GM18505 (cell line): ENCODE results near the gene TRIM16.
"Not testable (repeated sequence)": the region's sequence is repeated elsewhere in the genome, so short reads cannot be mapped to it uniquely, and the experiment has no call there.

Experiments
- ATAC-seq: cut with Tn5 transposase; IDR thresholded peaks from one replicate; pipeline ENCODE4 v1.9.1; 2021; ENCODE audit not compliant: unreplicated experiment
- POLR2A ChIP-seq: IDR thresholded peaks from 4 replicates; pipeline ENCODE4 v1.6.1; 2011; ENCODE audit warnings: borderline replicate concordance; ENCODE audit not compliant: insufficient read depth, insufficient read length; ENCODE audit errors: extremely low read depth

TRIM16 gene

DNA sequence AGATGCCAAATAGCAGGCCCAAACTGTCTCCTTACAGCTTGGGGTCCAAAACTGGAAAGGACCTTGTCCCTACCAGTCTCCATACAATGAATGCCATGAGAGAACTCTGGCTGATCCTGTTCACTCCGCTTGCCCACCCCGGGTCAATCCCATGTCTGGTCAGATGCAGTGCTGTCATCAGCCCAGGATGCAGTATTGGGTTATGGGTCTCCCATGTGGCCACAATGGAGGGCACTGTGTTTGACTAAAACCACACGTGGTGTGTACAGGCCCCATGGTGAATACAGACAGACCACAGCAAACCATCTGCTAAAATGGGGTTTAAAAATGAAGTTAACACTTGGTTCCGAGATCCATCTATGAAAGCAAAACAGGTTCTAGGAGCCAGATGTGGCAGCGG lies 20.4 kb downstream of the TRIM16 start:
- no peak for ATAC-seq
- TF ChIP-seq POLR2A, result no peak

DNA sequence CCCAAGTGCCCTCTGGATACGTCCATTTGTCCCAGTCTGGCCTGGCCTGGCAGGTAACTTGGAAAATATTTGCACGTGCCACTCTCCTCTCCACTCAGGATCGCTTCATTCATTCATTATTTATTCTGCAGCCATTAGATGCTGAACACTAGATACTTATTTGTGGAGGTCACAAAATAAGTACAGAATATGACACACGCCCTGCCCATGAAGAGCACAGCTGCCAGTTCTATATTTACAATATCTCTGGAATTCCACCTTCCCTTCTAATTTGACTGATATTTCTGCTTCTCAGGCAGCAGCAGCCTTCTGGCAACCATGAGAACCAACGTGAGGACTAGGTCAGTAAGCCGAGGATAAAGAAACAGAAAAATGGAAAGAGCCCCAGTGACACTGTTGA lies 20.9 kb downstream of the TRIM16 start:
- ATAC-seq, result no peak
- TF ChIP-seq POLR2A, result no peak

- TF ChIP-seq POLR2A, result no peak
- ATAC-seq, result no peak
These were observed 21.4 kb downstream of the TRIM16 start for GRCh38 chr17:15662681-15663080.

GRCh38 chr17:15660077-15660476 lies 24.0 kb downstream of the TRIM16 start:
- no peak for ATAC-seq
- no peak for TF ChIP-seq POLR2A

DNA sequence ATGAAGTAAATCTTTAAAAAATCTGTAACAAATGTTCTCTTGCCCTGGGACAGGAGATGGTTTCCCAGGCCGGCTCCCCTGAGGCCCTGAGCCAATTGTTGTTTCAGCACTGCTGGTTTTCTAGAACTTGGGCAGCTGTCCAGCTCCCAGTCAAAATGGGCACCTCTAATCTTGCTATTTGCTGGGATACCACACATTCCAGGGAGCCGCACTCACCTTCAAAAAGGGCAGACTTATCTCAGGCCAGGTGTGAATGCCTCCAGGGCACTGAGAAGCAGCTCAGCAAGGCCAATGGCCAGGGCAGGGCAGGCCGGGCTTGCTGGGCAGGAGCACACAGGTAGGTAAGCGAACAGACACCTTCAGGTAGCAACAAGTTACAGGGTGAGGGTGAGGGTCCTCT lies 24.4 kb downstream of the TRIM16 start:
- ATAC-seq, result no peak
- no peak for TF ChIP-seq POLR2A

GRCh38 chr17:15659236-15659635 lies 24.9 kb downstream of the TRIM16 start:
- no peak for TF ChIP-seq POLR2A
- ATAC-seq, result no peak

DNA sequence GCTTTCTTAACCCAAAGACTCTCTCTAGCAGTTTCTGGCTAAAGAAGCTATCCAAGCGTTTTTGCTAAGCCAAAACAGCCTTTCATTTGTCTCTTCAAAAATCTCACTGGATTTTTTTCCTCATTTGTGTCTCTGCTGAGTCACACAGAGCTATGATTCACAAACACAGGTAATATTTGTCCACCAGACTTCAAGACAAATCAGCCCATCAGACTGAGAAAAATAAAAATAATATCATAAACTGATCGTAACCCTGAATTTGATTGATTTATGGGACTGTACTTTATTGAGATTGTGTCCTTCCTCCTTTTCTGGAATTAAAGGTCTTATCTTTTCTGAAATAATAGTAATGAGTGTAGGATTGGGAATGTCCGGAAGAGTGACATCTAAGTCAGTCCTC lies 25.8 kb downstream of the TRIM16 start:
- no peak for TF ChIP-seq POLR2A
- no peak for ATAC-seq

DNA sequence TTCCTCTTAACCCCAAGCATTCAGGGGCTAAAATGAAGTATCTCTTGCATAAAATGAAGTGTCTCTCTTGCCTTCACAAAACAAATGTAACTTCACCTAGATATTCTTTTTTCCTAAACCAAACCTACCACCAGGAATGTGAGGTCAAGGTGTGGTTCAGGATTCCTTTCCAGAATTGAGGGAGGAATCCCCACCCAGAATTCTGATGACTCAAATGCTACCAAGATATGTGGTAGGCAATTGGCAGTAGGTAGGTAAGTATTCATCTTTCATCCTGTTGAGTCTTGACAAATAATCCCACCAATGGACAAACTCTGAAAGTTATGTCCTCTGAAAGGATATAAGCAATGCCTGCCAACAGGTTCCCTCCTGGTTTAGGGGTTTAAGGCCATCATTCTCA lies 26.2 kb downstream of the TRIM16 start:
- no peak for ATAC-seq
- no peak for TF ChIP-seq POLR2A

DNA sequence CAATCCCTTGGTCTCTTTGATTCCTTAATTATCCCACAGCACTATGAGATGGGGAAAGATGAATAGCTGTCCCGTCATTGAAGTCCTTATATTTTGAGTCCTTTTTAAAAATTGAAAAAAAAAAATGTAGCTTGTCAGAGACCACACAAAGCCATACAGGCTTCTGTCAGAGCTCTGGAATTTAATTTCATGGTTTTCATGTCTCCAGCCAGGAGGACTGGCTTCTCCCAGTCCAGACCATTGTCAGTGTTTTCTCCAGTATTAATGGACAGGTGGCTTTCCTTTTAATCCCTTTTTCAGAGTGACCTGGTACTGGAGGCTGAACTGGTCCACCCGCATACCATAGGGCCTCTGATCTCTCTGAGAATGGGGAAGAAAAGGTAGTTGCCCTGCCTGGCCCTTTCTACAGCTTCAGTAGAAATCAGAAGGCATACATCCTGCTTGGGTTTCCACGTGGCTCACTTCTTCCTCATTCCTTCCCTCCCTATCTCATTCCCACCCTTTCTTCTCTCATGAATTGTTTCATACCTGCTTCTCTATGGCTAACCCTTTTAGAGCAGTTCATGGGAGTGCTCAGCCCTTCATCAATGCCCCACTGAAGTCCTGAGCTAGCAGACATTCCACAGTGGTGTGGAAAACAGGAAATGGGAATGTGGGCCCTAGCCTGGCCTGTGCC lies 29.1 kb downstream of the TRIM16 start:
- no peak for ATAC-seq
- no peak for TF ChIP-seq POLR2A

- not testable (repeated sequence) for ATAC-seq
These were observed 29.7 kb downstream of the TRIM16 start for GRCh38 chr17:15654401-15654800.

- TF ChIP-seq POLR2A, result no peak
- ATAC-seq, result no peak
These were observed 31.2 kb downstream of the TRIM16 start for GRCh38 chr17:15652960-15653359.

DNA sequence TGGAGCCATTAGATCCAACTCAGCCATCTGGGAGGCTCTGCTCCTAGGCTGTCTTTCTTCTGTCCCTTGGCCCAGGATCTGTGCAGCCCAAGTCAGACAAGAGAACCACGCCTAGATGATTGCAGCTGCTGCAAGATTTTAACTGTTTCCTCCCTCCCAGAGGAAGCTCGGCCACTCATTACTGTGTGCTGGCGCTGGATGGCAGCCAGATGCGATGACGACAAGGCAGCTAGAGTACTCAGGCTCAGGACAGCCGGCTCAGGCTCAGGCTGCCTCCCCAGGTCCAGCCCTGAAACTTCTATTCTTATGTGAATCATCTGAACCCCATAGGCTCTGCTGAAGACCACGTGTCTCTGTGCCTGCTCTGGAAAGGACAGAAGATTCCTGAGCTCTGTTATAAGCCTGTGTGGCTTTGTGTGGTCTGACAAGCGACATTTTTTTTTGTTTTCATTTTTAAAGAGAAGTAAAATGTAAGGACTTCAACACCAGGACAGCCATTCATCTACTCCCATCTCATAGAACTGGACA lies 32.5 kb downstream of the TRIM16 start:
- peak; percentile 92 for ATAC-seq
- TF ChIP-seq POLR2A, result no peak

- no peak for ATAC-seq
- TF ChIP-seq POLR2A, result no peak
These were observed 33.1 kb downstream of the TRIM16 start for GRCh38 chr17:15650741-15651582.

DNA sequence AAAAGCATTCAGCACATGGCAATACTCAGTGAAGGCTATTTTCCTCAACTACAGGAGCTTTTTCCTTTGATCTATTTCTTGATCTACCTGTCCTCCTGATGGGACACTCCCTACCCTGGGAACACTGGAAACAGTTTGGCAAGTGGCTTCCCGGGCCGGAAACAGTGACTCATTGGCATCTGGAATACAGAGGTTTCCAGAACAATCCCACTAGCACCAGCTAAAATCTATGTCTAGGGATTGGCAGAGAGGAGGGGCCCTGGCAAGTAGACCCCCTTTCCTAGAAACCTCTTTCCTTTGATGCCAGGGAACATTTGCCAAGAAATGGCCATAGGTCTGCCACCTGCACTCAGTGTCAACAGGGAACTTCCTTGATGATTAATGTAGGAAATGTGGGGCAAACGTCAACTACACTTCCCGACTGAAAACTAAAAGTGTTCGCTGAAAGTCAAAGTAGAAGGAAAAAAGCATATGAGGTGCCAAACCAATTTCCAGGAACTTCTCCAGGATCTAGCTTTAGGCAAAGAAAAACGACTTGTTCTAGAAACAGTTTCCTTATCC lies 34.2 kb downstream of the TRIM16 start:
- ATAC-seq, result no peak
- TF ChIP-seq POLR2A, result no peak

DNA sequence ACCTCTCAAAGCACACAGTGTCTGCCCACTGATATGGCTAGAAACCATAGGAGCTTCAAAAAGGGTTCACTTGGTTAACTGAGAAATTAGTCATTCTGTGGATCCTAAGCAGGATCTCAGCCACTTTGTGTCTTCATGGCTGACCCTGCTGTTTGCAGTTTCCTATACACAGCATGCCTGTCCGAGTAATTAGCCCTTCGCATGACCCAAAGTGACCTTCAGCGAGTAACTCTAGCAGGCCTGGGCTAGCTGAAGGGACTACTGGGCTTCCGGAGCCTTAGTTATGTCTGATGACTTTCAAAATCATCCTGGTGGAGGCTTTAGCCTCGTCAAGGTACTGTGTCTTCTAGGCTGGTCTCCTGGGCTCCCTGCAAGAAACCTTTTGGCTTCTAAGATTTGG lies 35.7 kb downstream of the TRIM16 start:
- TF ChIP-seq POLR2A, result no peak
- ATAC-seq, result no peak

DNA sequence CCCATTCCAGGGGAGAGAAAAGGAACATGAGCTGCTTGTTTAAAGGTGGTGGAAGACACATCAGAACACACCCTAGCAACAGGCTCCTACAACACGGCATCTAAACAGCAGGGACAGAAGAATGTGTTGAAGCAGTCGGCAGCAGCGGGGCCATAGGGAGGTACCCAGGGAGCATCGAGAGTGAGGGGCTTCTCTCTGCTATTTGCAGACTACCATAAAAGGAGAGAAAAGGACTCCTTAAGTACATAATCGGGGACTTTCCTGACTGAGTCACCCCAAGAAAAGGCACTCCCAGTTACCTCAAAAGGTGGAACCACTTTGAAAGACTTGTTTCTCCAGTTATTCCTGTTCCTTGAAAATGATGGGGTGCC lies 38.2 kb downstream of the TRIM16 start:
- peak; percentile 44 for ATAC-seq

DNA sequence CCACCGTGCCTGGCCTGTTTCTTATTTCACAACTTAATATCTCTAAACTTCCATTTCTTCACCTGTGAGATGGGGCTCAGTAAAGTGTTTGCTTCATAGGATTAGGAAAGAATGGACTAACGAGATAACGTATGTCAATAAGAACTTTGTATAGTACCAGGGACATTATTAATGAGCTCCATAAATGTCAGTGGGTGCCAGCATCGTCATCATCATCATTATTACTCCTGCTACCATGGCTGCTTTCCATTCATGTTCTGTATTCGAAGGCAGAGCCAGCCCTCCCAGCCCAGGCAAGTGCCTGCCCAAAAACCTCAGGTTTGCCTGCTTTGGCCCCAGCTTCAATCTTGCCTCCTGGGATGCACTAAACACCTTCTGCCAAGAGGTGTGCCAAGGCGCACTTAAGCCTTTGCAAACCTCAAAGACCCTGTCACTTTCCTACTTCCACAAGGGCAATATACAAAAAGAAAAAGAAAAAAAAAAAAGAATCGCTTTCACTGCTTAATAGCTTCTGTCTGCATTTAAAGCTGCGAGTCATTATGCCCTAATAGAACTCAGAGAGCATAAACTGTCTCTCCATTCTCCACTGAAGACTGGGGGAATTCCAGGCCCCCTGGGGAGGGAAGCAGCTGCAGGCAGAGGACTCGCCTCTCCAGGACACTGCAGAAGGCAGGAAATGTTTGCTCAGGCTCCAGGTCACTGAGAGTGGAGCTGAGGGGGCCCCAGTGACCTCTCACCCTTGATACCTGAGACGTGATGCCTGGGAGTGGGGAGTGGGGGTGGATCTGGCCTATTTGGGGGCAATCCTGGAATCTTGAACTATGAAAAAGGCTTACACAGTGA lies 38.8 kb downstream of the TRIM16 start:
- ATAC-seq, result peak; percentile 51

DNA sequence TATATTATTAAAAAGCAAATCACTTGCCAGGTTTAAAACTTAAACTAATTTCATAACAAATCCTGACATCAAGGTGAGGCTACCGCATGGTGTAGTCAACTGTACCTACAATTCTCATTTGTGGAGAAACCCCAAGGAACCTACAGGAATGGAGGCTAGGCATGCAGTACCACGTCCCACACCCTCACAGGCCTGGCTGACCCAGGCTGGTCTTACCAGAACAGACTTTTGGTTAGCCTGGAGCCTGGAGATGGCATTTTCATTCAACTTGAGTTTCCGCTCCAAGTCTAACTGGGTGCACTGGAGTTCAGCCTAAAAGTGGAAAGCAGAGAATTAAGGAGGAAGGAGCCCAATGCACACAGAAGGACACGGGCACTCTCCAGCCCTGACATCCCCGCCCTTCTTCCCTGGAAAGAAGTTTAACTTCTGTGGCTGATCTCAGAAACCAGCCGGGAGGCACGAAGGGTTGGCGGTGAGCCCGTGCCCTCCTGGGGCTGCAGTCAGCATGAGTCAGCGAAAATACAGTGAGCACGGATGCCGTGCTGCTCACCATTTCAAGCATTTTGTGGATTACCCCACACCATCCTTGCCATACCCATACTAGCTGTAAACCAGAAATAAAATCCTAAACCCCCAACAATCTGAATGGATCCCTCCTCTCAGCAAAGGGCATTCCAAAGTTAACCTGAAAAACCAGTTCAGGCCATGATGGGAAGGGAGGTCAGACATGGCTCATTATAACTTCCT lies 41.4 kb downstream of the TRIM16 start:
- not testable (repeated sequence) for ATAC-seq

DNA sequence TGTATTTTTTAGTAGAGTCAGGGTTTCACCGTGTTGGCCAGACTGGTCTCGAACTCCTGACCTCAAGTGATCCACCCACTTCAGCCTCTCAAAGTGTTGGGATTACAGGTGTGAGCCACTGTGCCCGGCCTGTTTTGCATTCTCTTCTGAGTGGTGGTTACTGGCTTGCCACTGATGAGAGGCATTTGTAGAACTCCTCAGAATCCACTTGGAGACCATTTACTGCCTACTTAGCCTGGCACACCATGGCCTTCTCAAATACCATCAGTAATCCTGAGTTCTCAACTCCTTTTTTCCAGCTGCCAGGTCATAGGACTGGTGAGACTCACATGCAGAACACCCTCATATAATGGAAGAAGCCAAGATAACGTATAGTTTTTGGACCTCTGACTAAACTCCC lies 42.1 kb downstream of the TRIM16 start:
- ATAC-seq, result not testable (repeated sequence)
